ENCODE results near the gene G3BP1.

- TF ChIP-seq, protein P1, sequence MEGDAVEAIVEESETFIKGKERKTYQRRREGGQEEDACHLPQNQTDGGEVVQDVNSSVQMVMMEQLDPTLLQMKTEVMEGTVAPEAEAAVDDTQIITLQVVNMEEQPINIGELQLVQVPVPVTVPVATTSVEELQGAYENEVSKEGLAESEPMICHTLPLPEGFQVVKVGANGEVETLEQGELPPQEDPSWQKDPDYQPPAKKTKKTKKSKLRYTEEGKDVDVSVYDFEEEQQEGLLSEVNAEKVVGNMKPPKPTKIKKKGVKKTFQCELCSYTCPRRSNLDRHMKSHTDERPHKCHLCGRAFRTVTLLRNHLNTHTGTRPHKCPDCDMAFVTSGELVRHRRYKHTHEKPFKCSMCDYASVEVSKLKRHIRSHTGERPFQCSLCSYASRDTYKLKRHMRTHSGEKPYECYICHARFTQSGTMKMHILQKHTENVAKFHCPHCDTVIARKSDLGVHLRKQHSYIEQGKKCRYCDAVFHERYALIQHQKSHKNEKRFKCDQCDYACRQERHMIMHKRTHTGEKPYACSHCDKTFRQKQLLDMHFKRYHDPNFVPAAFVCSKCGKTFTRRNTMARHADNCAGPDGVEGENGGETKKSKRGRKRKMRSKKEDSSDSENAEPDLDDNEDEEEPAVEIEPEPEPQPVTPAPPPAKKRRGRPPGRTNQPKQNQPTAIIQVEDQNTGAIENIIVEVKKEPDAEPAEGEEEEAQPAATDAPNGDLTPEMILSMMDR (conservative IDR thresholded peaks at IDR 0.05 in 1 of 2, IDR thresholded peaks at IDR 0.05 in 1 of 2; ENCODE audit: low read depth in 1 of 2, low read length in 2 of 2): no peak
- no peak for TF ChIP-seq EZH2 (IDR thresholded peaks at IDR 0.05; ENCODE audit: low read length, missing control alignments)
Observed at GRCh38 chr5:151795426-151795825, 23.7 kb downstream of the G3BP1 start.
